Skeletal muscle tissue (tissue), 4 donors: Measurements from ENCODE around the gene GFRA1. TPM values are rescaled to one million over a fixed set of nuclear protein-coding genes. Genes with fewer than 3 reads are reported as not detected.

ENCODE experiments used
- H3K27ac ChIP-seq: one replicate; pipeline ENCODE4 v1.7.0; 2013; ENCODE audit warnings: mild to moderate bottlenecking, low read depth, low read length, inconsistent platforms
- H3K27me3 ChIP-seq, 3 donors: one replicate each; pipeline ENCODE4 v1.7.0; 2013; ENCODE audit warnings: low read length in 3 of 3; ENCODE audit not compliant: control insufficient read depth in 3 of 3, insufficient read depth in 3 of 3
- H3K36me3 ChIP-seq, 3 donors: one replicate each; pipeline ENCODE4 v1.7.0; 2013; ENCODE audit warnings: low read length in 3 of 3; ENCODE audit not compliant: control insufficient read depth in 3 of 3, insufficient read depth in 3 of 3
- H3K4me1 ChIP-seq, 3 donors: one replicate each; pipeline ENCODE4 v1.7.0; 2013; ENCODE audit warnings: low read length in 3 of 3, mild to moderate bottlenecking in 3 of 3; ENCODE audit not compliant: control insufficient read depth in 3 of 3, insufficient read depth in 3 of 3
- H3K4me3 ChIP-seq, 3 donors: one replicate each; pipeline ENCODE4 v1.7.0; 2013; ENCODE audit warnings: low read length in 3 of 3
- H3K9ac ChIP-seq, 3 donors: one replicate each; pipeline ENCODE4 v1.7.0; 2013; ENCODE audit warnings: low read length in 3 of 3, mild to moderate bottlenecking in 3 of 3, moderate library complexity in 2 of 3, low read depth in 1 of 3
- H3K9me3 ChIP-seq, 3 donors: one replicate each; pipeline ENCODE4 v1.7.0; 2013; ENCODE audit warnings: low read length in 3 of 3; ENCODE audit not compliant: control insufficient read depth in 3 of 3
- total RNA-seq: library from RNA; depleted of rRNA; stranded (reverse); fragments of >200 nt; gene quantifications from one replicate; pipeline ENCODE4 v1.2.3, GENCODE V29; 2014
- donor health status: Osteomylitis.

GFRA1 gene
- total RNA-seq, 1 donor from 2014 or later, result 24.0 TPM

DNA sequence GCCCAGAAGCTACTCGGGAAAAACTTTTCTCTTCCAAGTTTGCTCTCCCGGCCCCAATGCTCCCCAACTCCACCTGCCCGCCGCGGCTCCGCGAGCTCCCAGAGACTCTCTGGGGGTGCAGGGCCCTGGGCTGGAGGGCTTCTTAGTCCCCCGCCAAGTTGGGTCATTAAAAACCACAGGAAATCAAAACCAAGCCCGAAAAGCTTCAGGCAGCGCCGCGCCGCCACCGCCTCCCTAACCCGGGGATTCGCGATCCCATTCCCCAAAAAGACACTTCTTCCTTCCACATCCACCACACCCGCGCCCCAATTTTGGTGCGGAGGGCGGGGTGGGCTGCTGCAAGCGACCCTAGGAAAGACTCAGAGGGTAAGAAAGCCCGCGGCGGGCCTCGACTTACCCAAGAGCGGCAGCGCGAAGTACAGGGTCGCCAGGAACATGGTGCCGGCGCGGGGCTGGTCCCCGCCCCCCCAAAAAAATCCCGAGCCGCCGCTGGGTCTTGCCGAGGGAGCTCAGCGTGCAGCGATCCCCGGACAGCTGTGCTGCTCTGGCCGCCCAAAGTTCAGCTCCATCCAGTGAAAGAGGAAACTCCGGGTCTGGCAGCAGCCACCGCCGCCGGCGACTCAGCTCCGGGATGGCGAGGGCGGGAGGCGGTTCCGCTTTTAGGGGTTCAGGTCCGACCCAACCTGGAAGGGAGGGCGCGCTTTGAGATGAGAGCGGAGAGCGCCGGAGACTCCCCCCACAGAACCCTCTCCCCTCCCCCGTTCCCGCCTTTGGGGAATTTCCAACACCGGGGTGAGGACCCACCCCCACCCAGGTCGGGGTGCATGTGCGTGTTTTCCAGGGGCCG, 1.2 kb downstream of the GFRA1 start:
- Histone ChIP-seq H3K27me3 (peaks cover 21 to 64% (median 46%) of the 10 kb centered on the region in 3 donors), H3K27ac (peak overlapping the region; percentile 62), H3K9me3 (no peaks in the 10 kb centered on the region), H3K4me1 (peaks cover 13 to 35% (median 23%) of the 10 kb centered on the region in 3 donors), H3K9ac (peak overlapping the region; percentile 43 to 68 (median 62)), H3K4me3 (peak overlapping the region; percentile 66 to 76 (median 69)), H3K36me3 (no peaks in the 10 kb centered on the region)

DNA sequence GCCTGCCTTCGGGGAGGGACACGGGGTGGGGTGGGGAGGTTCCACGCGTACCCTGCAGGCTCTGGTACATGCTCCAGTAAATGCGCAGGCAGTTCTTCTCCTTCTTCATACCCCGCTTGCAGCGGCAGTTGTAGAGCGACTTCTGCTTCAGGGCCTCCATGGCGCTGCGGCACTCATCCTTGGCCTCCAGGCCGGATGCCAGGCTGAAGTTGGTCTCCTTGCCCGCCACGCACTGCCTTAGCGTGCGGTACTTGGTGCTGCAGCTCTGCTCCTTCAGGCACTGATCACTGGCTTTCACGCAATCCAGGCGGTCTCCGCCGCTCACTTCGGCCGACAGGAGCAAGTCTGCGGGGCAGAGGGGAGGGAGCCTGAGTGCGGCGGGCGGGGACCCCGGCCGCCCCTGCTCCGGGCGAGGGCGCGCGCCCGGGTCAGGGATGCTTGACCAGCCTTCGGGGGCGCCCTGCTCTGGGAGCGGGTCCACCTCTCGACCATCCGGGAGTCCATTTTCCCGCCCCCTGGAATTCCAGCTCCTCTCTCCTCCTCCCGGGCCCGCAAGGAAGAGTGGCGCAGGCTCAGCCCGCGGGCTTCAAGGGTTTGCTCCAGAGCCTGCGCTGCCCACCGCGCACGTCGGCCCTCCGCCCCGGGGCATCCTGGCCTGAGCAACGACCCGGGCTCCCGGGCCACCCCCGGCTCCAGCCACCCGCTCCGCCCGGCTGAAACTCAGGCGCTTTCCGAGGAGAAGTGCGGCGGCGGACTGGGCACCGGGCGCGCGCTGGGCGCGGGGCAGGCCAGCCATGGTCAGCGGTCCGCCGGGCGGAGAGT, 2.0 kb downstream of the GFRA1 start:
- Histone ChIP-seq H3K9me3 (no peaks in the 10 kb centered on the region), H3K9ac (peak overlapping the region; percentile 43 to 68 (median 62)), H3K4me1 (peaks cover 13 to 35% (median 23%) of the 10 kb centered on the region in 3 donors), H3K27ac (no peak overlapping the region), H3K27me3 (peaks cover 21 to 62% (median 45%) of the 10 kb centered on the region in 3 donors), H3K4me3 (peak overlapping the region; percentile 66 to 76 (median 69)), H3K36me3 (no peaks in the 10 kb centered on the region)

DNA sequence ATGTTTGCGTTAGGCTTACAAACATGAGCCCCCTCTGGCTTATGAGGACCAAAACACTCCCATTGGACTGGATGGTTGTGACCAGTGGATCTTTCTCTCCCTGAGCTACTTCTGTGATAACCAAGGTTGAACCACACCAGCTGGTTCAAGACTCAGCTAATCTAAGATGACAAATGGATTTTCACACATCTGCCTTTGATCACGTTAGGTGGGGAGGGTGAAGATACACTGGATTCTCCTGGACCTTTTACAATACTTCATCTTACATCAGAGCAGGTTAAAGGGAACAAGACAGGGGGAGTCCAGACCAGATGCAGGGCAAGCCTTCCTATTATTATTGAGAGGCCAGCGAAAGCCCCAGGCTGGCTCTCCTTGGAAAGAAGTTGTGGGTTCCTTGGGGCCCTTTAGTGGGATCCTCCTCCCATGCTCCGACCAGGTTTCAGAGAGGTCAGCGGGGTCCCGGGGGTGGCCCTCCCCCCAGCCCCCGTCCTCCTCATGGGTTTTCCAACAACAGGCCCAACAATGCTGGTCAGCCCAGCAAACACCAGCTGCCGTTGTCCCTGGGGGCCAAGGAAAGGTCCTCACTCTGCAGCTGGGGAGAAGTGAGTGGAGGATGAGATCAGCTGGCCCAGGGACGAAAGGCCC, 2.8 kb downstream of the GFRA1 start:
- Histone ChIP-seq H3K27ac (no peak overlapping the region), H3K9me3 (no peaks in the 10 kb centered on the region), H3K27me3 (peaks cover 17 to 56% (median 45%) of the 10 kb centered on the region in 3 donors), H3K36me3 (no peaks in the 10 kb centered on the region), H3K4me3 (no peak overlapping the region), H3K4me1 (peaks cover 13 to 35% (median 23%) of the 10 kb centered on the region in 3 donors), H3K9ac (peak overlapping the region in 1 of 3 donors; percentile 68)

DNA sequence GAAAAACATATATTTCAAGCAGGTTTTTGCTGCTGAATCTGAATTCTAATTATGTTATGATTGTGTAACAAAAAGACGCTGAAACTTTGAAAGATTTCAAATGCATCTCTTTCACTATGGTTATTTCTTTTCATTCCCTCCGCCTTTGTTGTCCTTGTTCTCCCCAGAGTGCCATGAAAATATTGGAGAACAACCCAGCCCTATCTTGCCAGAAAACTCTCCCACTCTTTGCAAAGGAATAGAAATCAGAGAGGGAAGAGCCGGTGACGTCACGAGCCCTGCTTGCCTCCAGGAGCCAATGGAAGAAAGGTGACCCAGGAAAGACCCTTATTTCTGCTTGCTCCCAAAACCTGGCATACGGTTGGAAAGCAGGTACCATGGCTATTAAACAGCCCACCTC, 3.4 kb downstream of the GFRA1 start:
- Histone ChIP-seq H3K4me1 (peaks cover 12 to 33% (median 21%) of the 10 kb centered on the region in 3 donors), H3K4me3 (no peak overlapping the region), H3K9me3 (no peaks in the 10 kb centered on the region), H3K27ac (no peak overlapping the region), H3K27me3 (peaks cover 16 to 50% (median 44%) of the 10 kb centered on the region in 3 donors), H3K36me3 (no peaks in the 10 kb centered on the region), H3K9ac (no peak overlapping the region)

DNA sequence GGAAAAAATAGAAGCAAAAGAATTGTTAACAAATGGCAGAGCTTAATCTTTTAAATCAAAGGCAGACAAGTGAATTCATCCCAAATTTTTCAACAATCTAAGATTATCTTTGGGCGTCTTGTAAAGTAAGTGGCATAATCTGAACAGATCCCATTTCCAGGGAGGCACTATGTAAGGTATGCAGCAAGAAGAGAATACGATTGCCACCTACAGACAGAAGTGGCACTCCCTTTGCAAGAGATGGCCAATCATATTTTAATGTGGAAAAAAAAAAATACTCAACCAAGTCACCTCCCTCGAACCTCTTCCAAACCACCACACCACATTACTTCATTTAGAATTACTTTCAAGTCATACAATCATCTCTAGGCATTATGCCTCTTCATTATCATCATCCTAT, 4.0 kb downstream of the GFRA1 start:
- Histone ChIP-seq H3K27ac (no peak overlapping the region), H3K4me3 (no peak overlapping the region), H3K36me3 (no peaks in the 10 kb centered on the region), H3K27me3 (peaks cover 12 to 44% (median 38%) of the 10 kb centered on the region in 3 donors), H3K9ac (no peak overlapping the region), H3K9me3 (no peaks in the 10 kb centered on the region), H3K4me1 (peaks cover 7 to 27% (median 18%) of the 10 kb centered on the region in 3 donors)

DNA sequence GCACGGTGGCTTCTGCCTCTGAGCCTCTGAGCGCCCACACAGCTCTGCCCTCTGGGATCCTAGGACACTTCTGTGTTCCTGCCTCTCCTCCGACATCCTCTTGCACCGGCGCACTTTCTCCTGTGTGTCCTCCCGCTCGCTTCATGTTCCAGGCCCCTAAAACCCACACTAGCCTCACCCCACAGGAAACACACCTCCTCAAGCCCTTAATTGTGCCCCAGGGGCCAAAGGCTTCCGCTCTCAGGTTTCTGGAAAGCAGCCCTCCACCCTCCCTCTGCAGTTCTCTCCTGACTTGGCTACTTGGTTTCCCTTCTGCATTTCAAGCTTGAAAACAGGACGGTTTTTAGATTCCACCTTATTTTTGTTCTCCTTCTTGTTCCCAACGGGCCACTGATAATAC, 7.3 kb downstream of the GFRA1 start:
- Histone ChIP-seq H3K9me3 (no peaks in the 10 kb centered on the region), H3K27ac (no peak overlapping the region), H3K4me1 (peaks cover 0 to 5% (median 2%) of the 10 kb centered on the region in 3 donors), H3K9ac (no peak overlapping the region), H3K27me3 (peaks cover 8 to 18% (median 10%) of the 10 kb centered on the region in 3 donors), H3K36me3 (no peaks in the 10 kb centered on the region), H3K4me3 (no peak overlapping the region)

DNA sequence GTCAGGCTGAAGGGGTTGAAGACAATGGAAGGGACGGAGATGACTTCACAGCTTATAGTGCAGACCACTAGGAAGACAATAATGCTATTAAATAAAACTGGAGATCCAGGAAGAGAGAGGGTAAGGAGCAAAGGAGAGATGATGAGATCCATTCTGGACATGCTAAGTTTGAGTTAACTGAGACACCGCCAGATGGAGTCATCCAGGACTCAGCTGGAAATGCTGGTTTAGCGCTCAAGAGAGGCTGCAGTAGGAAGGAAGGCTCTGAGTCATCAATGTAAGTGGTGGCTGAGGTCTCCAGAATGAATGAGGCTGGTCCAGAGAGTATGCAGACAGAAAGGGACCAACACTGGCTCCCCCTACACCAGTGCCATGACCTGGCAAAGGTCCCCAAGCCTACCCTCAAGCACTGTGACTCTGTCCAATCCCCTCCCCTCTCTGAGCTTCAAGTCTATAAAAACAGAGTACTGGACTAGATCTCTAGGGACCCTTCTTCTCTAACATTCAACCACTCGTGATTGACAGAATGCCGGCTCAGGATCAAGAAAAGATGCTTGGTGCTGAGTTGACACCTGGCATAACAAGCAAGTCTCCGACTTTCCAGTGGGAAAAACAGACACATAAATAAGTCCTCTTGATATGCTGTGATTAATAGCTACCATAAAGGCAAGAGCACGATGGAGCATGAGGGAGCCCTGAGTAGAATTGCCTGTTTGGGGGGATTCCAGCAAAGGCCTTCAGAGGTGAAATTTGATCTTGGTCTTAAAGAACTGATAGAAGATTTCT, 8.9 kb downstream of the GFRA1 start:
- no peak overlapping the region for H3K9ac ChIP-seq
- peaks cover 0 to 5% (median 3%) of the 10 kb centered on the region in 3 donors for H3K27me3 ChIP-seq
- no peak overlapping the region for H3K27ac ChIP-seq
- no peak overlapping the region for H3K4me3 ChIP-seq
- H3K9me3 ChIP-seq, result no peaks in the 10 kb centered on the region
- H3K4me1 ChIP-seq, result no peaks in the 10 kb centered on the region
- H3K36me3 ChIP-seq, result no peaks in the 10 kb centered on the region

DNA sequence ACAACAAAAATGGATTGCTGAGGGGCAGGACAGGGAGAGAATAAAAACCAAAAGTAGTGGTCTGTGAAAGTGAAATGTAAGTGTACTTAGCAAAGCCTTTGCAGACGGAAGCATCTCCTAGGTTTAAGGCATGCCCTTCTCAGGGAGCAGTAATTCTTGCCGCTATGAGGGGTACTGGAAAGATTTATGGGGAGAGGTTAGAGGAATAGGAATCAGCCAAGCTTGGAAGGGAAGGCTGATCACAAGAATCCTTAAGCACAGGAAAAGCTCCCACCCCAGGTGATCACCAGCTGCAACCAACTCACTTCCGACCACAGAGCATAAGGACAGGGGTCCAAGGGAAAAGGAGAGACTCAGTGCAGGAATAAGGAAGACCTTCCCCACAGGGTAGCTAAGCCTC, 10.3 kb downstream of the GFRA1 start:
- no peak overlapping the region for H3K9ac ChIP-seq
- no peaks in the 10 kb centered on the region for H3K4me1 ChIP-seq

DNA sequence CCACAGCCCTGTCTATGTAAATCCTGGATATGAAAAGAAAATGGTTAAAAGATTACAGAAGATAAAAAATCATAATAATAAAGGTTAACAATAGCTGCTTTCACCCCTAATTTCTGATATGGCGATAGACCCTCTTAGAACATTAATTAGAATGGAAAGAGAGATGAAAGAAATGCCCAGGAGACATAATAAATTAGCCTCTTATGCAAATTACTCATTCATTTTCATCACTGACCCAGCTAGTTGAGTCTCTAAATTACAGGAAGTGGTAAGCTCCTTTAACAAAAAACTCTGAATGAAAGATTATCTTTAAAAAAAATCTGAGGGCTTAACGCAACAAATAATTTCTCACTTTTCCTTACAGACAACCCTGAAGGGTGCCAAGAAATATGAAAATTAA, 12.4 kb downstream of the GFRA1 start:
- Histone ChIP-seq H3K4me1 (peaks cover 0 to 3% (median 0%) of the 10 kb centered on the region in 3 donors), H3K27me3 (peaks cover 0 to 9% (median 0%) of the 10 kb centered on the region in 3 donors), H3K9me3 (no peaks in the 10 kb centered on the region), H3K27ac (no peak overlapping the region), H3K4me3 (no peak overlapping the region), H3K36me3 (no peaks in the 10 kb centered on the region), H3K9ac (no peak overlapping the region)

More for the DNA sequence above, 10.3 kb downstream of the GFRA1 start:
- H3K27ac ChIP-seq, result no peak overlapping the region
- no peaks in the 10 kb centered on the region for H3K9me3 ChIP-seq
- no peak overlapping the region for H3K4me3 ChIP-seq
- peaks cover 0 to 5% (median 0%) of the 10 kb centered on the region in 3 donors for H3K27me3 ChIP-seq
- no peaks in the 10 kb centered on the region for H3K36me3 ChIP-seq
